HG02852 (cell line): ENCODE data around the gene ZNF750.

ENCODE experiments used
- ATAC-seq: cut with Tn5 transposase; IDR thresholded peaks from one replicate; pipeline ENCODE4 v1.9.1; 2021; ENCODE audit warnings: mild to moderate bottlenecking, moderate library complexity; ENCODE audit not compliant: unreplicated experiment

Gene ZNF750

DNA sequence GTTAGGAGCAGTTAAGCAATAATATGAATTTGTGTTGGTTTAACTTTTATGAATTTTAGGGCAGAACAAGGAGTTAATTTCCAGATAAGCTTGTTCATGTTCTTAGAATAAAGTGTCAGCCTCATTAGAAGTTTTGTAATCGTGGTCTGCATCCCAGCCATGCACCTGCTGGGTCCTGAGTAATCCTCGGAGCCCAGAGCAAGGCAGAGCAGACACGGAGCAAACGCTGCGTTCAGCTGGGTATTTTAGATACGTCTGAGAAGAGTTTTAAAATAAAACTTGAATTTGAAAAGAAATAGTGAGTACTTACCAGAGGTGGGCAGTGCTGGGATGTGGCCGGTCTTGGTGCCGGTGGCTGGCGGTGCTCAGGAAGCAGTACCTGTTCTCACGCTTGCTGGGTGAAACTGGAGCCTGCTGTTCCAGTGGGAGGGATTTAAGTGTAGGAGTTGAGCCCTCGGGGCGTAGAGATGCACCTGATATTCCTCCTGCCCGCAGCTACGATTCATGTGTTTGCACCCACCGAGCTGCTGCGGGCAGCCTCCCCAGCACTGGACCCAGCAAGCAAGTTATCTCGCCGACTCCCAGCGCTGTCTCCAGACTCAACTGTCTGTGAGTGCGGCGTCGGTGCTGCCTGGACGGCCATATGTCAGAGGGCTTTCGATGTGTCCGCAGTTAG lies at the start of gene ZNF750:
ZNF750 (minus strand) TSS at position 406 of the 676 bp plus-strand sequence. CDS start 7,568 bp downstream, outside the sequence.
- ATAC-seq, result no peak

DNA sequence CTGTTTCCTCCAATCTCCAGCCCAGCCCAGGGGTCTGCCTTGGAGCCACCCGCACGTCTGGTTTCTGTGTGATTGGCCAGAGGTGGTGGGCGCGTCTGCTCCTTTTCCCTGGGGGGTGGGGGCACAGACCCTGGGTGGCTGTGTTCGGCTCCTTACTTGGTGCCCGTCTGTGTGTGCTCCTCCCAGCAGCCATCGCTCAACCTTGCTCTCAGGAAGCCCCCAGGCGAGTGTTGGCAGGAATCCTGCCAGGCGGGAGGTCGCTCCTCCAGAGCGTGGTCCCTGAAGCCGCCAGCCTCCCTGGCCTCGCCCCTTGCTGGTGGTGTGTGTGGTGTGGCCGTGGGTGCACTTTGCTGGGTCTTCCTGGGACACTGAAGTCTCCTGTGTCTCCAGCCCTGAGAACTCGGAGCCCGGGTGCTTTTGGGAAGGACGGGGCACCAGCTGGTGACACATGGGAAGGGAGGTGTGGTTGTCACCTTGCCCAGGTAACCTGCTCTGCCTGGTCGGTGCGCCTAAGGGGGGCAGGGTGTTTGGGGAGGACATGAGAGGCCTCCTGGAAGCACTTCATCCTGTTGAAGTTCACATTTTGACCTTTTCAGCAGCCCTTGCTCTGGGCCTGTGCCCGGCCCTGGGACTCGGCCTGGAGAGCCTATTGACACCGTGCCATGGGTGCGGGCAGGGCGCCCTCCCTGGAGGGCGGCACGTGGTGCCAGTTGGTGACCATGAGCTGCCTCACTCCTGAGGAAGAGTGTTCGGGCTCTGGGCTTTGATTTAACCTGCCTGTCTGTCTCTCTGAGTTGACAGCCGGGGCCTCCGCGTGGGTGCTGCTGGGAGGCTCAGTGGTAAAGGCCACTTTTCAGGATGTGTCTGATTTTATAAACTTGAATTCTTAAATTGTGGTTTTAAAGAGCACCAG lies 49.0 kb upstream of the ZNF750 start:
- ATAC-seq, result no peak

DNA sequence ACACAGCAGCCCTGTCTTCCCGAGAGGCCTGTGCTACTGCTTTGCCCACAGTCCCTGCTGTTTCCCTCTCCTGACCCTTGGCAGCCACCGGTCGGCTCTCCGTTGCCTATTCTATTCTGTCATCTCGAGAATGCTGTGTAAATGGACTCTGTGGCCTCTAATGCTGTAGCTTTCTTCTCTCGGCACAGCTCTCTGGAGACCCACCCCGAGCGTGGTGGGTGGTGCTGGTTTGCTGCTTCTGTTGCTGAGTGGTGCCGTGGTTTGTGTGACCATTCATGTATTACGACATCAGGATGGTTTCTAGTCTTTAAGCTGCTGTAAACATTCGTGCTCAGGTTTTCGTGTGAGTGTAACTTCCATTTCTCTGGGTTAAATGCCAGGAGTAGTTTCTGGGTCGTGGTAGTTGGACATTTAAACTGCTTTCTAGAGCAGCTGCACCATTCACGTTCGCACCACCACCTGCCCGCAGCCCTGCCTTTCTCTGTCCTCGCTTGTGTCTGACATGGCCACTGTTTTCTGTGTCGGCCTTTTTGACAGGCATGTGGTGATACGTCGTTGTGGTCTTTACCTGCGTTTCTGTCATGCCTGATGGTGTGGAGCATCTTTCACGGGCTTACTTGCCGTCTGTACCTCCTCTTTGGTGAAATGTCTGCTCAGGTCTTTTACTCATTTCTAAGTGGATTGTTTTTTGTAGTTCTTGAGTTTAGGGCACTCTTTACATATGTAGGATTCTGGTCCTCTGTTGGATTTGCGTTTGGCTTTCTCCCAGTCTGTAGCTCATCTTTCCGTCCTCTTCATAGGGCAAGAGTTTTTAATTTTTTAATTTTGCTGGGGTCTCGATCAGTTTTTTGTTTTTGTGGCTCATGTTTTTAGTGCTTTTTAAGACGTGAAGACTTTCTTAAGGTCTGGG lies 47.7 kb upstream of the ZNF750 start:
- ATAC-seq, result no peak

DNA sequence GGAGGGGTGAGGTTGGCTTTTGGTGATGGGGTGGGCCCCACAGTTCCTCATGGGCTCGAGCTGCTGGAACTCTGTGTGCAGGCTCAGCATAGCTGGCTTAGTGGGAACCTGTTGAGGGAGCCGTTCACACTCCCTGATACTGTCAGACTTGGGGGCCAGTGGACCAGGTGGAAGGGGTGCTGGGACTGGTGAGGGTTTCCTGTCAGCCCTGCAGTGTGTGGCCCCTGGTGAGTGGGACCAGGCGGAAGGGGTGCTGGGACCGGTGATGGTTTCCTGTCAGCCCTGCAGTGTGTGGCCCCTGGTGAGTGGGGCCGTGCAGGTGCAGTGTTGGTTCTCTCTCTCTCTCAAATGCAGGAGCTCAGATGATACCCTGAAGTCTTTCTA lies 45.1 kb upstream of the ZNF750 start:
- ATAC-seq, result no peak

DNA sequence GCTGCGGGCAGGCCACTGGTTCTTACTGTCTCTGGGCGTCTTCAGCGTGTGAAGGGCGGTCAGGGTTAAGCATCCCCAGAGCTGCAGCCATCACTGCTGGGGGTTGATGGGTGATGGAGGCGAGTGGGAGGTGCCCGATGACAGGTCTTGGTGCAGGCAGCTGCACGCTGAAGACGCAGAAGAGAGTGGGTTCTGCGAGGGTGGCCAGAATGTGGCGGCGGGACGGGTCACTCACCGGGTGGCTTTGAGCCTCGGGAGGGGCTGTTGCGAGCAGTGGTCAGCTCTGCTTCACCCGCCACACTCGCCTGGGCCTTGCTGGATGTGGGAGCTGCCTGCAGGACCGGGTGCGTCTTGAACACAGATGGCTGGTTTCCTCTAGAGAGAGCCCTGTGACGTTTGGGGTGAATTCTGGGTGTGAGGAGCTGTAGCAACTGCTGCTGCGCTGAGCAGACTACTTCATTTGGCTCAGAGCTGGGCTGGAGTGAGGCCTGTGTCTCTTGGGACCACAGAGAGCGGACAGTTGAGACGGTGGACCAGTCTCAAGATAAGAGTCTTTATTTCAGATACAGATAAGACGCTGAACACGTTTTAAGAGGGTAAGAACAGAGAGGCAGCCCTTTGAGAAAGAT lies 44.6 kb upstream of the ZNF750 start:
- no peak for ATAC-seq

DNA sequence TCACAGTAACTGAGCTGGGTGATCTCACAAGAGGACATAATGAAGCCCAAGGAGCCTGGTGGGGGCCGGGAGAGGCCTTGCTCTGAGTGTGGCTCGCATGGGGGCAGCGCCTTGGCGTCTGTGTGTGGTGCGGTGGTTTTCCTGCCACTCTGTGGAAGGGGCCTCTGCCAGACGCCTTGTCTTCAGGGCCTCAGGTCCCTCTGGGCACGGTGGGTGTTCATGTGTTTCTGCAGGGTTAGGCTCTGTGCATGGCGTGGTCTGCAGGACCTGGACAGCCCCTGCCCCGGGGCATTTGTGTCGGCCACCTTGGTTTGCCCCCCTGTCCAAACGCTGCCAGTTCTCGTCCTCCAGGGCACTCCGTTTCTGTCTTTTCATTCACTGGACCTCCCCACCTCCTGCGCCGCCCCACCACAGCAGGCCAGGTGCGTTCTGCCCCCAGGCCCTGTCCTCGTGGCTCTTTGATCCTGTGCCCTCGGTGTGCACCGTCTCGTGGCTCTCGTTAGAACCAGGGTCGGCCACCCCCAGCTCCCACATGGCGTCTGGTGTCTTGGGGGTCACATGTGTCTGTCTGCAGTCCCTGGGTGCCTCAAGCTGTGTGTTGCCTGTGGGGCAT lies 43.7 kb upstream of the ZNF750 start:
- no peak for ATAC-seq

DNA sequence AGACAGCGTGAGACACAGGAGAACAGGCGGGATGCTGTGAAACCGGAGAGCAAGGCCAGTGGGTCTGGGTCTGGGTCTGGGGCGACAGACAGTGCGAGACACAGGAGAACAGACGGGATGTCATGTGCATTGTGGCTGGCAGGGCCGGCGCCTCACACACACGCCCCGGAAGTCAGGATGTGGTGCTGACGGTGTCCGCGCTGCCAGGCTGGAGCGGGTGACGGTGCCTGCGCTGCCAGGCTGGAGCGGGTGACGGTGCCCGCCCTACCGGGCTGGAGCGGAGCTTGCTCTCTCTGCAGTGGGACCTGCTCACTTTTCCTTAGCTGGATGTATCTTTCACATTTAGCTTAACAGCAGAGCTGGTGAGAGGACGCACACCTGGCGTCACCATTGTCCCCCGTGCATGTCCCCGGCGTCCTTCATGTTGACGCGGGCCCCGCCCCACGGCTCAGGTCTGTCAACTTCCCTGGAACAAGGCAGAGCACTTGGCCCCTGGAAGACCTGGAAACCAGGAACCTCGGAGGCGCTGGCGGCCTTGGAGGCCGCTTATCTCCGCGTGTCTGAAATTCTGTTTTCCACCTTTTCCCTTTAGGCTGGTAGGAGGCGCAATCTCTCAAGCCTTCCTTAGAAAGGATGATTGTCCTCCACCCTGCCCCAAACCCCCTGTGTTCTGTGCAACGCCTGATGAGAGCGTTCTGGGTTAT lies 43.0 kb upstream of the ZNF750 start:
- no peak for ATAC-seq

GRCh38 chr17:82881900-82882714 lies 42.3 kb upstream of the ZNF750 start:
- ATAC-seq, result no peak

GRCh38 chr17:82881324-82881823 lies 41.6 kb upstream of the ZNF750 start:
- no peak for ATAC-seq

DNA sequence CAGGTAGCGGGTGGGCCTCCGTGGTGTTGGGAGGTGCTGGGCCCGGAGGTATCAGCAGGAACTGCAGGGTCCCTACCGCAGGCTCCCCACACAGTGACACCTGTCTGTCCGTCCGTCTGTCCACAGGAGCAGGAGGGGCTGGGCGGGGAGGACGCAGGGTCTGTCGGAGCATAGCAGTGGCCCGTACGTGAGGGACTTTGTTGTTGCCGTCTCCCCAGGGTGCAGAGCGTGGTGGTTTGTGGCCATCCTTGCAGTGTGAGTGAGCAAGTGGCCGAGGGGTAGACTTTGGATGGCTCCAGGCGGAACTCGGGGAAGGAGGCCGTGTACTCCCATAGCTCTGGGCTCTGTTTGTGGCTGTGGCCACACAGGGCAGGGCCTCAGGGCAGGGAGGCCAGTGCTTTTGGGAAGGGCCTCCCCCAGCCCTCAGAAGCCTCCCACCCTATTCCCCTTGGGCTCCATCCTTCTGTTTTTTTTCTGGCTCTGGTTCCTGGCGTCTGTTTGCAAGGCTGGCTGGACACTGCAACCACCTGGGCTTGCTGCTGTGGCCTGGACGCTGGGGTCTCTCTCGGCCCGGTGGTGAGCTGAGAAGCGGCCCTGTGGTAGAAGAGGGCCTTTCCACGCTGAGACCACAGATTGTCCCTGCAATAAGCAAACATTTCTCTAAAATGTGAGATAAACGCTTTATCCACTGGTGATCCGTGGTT lies 41.0 kb upstream of the ZNF750 start:
- no peak for ATAC-seq

GRCh38 chr17:82879241-82879640 lies 39.4 kb upstream of the ZNF750 start:
- no peak for ATAC-seq

DNA sequence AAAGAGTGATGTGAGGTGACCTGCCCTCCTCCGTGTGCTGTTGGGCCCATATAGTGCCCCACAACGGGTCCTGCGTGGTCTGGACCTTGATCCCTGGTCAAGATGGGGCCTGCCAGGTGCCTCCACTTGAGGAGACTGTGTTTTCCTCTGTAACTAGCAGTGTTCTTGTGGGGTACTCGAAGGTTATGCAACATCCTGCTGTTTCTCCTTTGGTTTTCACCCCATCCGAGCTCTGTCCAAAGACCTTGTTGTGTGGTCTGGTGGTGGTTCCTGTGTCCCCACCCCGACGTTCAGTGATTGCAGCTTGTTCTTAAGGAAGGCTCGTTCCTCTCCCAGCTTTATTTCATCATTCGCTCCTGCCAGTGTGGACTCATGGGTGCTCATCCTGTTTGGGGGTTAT lies 38.7 kb upstream of the ZNF750 start:
- no peak for ATAC-seq

GRCh38 chr17:82876602-82877379 lies 37.0 kb upstream of the ZNF750 start:
- no peak for ATAC-seq

GRCh38 chr17:82876149-82876548 lies 36.3 kb upstream of the ZNF750 start:
- no peak for ATAC-seq

DNA sequence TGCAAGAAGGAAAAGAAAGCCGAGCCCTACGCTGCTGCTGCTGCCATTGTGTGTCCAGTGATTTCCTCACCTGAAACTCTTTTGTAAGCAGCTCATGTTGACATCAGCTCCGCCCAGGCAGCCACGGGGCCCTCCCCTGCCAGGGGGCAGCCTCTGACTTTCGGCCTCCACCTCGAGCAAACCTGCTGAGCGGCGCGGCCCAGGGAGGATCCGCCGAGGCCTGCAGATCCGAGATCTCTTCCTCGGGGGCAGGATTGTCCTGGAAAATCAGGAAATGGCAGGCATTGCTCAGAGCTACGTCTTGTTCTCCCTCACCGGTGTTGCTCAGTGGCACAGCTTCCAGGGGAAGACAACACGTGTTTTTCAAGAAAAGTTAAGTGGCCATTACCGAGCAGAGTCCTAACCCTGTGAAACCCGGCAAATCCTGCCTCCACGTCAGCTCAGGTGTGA lies 35.6 kb upstream of the ZNF750 start:
- ATAC-seq, result no peak

GRCh38 chr17:82874011-82874835 lies 34.4 kb upstream of the ZNF750 start:
- no peak for ATAC-seq
